DMS114 treated with DMSO at 0.1 percent for 48 hours (cell line): Measurements from ENCODE around the gene HARBI1.

Source experiments
- DNase-seq: peaks from one replicate; lab custom pipeline; 2025; ENCODE audit not compliant: unreplicated experiment; lab: John Stamatoyannopoulos, UW

The HARBI1 gene

GRCh38 chr11:46617134-46617971 lies at the start of gene HARBI1, which contains the start of gene ATG13:
Gene HARBI1, minus strand, starts transcription at chr11:46617227. Its CDS starts 990 bp downstream, at chr11:46616237.
Gene ATG13, plus strand, starts transcription at chr11:46617553. Its CDS starts 26,739 bp downstream, at chr11:46644292.
- peak; percentile 72 for DNase-seq

GRCh38 chr11:46666516-46666915 lies 49.5 kb upstream of the HARBI1 start:
- DNase-seq: no peak

- DNase-seq: no peak
These were observed 48.3 kb upstream of the HARBI1 start for GRCh38 chr11:46665356-46665755.

- no peak for DNase-seq
These were observed 47.6 kb upstream of the HARBI1 start for GRCh38 chr11:46664612-46665011.

- no peak for DNase-seq
These were observed 46.4 kb upstream of the HARBI1 start for GRCh38 chr11:46663277-46663940.

- no peak for DNase-seq
These were observed 45.3 kb upstream of the HARBI1 start for GRCh38 chr11:46662366-46662765.

DNA sequence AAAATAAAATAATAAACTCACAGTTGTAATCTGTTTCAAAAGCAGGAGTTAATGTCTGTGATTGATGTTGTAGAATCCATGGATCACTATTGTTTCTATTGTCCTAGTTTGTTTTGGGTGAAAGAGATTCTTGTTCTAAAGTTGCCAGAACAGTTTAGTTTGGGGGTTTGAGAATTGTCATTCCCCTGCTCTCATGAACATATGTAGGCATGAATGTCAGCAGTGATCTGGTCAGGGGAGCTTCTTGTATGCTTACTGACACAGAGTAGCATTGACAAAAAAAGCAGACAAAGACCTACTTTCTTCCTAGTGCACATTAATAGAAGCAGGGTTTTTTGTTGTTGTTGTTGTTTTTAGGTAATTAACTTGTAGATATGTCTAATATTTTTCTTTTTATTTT lies 44.8 kb upstream of the HARBI1 start:
- no peak for DNase-seq

GRCh38 chr11:46659908-46660307 lies 42.9 kb upstream of the HARBI1 start:
- no peak for DNase-seq

DNA sequence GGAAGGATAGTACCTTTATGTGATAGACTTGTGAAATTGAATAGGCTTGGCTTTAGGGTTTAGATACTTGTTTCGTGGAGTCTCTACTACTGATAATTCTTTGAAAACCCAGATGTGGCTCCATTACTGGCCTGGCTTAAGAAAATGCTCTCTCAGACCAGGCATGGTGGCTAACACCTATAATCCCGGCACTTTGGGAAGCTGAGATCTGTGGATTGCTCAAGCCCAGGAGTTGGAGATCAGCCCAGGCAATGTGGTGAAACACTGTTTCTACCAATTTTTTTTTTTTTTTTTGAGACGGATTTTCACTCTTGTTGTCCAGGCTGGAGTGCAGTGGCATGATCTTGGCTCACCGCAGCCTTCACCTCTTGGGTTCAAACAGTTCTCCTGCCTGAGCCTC lies 41.2 kb upstream of the HARBI1 start:
- no peak for DNase-seq

DNA sequence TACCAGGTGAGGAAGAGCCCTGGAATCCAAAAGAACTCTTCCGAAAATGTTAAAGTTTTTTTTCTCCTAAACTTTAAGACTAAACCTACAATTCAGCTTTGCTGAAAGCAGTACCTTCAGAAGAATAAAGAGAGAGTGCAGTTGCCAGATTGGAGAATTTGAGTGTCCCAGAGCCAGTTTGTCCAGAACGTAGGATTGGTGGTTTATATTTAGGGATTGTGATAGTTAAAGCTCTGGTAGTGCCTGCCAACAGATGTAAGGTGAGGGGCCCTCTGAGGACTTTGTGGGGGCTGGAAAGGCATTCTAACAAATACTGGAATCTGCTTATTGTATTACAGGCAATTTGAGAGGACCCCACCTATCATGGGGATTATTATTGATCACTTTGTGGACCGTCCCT lies 40.2 kb upstream of the HARBI1 start:
- no peak for DNase-seq

GRCh38 chr11:46655631-46656030 lies 38.6 kb upstream of the HARBI1 start:
- no peak for DNase-seq

DNA sequence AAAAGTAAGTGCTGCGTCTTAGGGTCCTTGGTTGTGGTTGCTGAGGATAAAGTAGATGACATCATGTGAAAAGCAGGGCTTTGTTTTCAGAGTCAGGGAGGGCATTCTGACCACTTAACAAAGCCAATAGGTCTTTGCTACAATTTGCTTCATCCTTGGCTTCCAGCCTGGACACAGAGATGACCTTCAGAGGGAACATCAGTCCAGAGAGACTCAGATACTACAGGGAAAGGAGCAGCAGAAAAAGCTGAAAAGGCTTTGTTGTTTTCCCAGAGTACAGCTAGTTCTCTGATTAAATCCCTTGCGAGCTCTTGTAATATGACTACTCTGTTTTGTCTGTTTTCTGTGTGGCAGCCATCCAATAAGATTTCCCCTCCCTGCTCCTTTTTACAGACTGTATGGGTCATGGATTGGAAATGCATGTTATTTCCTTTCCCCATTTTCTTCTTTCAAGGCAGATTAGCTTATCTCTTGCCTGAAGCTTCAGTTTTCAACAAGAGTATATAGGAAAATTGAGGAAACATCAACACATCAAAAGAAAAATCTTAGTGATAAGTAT lies 32.2 kb upstream of the HARBI1 start:
- DNase-seq: no peak

DNA sequence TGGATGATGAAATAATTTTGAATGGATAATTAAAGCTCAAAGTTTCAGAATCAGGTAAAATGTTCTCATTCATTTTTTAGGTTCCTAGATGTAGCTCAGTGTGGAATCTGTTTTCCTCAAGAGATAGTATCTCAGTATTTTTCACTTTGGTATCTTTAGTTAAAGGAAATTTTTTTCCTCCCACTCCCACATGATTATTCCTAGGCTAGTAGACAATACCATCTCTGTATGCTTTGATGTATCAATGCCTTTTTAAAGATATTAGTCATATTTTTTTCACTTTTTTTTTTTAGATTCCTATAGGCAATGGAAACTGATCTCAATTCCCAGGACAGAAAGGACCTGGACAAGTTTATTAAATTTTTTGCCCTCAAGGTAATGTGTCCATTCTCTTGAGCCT lies 27.0 kb upstream of the HARBI1 start:
- no peak for DNase-seq

- DNase-seq: no peak
These were observed 26.5 kb upstream of the HARBI1 start for GRCh38 chr11:46643531-46643930.

- no peak for DNase-seq
These were observed 25.8 kb upstream of the HARBI1 start for GRCh38 chr11:46642627-46643335.

DNA sequence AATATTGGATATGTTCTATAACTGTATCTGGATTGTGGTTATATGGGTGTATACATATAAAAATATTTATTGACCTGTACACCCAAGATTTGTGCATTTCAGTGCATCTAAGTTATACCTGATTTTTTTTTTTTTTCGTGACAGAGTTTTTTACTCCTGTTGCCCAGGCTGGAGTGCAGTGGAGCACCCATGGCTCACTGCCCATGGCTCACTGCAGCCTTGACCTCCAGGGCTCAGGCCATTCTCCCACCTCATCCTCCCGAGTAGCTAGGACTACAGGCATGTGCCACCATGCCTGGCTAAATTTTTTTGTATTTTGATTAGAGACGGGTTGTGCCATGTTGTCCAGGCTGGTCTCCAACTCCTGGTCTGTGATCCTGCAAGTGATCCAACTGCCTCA lies 24.6 kb upstream of the HARBI1 start:
- no peak for DNase-seq

GRCh38 chr11:46640036-46640788 lies 23.2 kb upstream of the HARBI1 start:
- no peak for DNase-seq

DNA sequence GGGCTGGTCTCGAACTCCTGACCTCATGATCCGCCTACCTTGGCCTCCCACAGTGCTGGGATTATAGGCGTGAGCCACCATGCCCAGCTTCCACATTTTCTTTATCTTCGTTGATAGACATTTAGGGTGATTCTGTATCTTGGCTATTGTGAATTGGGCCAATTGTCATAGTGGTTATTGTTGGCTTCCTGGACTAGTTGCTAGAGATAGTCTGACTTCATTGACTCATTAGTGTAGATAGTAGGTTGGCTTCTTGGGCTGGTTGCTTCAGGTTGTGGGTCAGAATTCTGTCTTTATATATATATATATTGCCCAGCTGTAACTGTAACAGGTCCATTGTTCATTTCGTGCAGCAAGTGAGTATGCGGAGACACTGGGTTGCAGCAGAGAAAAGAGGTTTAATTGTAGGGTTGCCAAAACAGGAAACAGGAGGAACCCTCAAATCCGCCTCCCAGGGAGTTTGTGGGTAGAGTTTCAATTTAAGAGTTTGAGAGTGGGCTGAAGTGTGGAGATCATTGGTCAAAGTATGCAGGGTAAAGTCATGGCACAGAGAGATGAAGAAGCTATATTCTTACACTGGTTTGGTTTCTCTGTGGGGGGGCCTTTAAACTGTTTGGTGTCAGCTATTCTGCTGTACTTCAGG lies 22.3 kb upstream of the HARBI1 start:
- DNase-seq: no peak

DNA sequence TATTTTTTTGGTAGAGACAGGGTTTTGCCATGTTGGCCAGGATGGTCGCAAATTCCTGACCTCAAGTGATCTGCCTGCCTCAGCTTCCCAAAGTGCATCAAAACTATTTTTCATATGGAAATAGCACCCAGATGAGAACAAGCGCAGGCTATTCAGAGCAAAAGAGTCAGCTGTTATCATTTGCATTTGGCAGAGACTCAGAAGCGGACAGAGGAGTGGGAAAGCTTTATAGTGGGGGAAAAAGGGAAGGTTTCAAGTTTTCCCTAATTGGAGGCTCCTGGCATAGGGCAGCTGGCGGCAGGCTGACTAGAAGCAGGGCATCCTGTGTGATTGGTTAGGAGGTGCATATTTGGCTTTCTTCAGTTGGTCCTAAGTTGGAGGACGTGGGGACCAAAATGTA lies 20.5 kb upstream of the HARBI1 start:
- no peak for DNase-seq

DNA sequence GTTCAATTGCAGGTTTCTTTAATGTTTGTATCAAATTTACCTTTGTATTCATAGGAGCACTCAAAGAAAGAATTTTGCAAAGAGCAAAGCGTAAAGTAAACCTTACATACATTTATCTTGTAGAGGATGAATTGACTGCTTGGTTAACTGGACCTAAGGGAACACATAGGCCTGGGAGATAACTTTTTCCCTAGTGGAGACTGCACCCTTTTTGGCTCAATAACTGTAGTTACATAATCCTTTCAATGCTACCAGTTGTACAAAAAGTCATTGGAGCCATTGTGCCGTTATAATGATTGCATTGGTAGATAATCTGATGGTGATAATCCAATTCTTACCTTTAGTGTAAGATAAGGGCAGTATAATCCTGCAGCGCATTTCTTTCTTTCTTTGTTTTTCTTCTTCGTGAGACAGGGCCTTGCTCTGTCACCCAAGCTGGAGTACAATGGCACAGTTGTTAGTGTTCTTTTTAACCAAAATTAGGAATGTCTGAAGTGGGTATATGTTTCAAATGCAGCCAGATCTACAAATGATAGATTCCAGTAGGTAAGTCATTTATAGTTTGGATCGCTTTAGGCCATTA lies 18.6 kb upstream of the HARBI1 start:
- no peak for DNase-seq
